GM19025 (cell line): ENCODE measurements around the gene P3H4.
A peak's percentile ranks its signal among the peaks of the same experiment; 100 is the strongest.
"Not testable (repeated sequence)": the region's sequence is repeated elsewhere in the genome, so short reads cannot be mapped to it uniquely, and the experiment has no call there.

Experiments
- ATAC-seq: cut with Tn5 transposase; IDR thresholded peaks from one replicate; pipeline ENCODE4 v1.9.1; 2021; ENCODE audit warnings: mild to moderate bottlenecking, low read depth, moderate library complexity; ENCODE audit not compliant: unreplicated experiment

P3H4 gene

DNA sequence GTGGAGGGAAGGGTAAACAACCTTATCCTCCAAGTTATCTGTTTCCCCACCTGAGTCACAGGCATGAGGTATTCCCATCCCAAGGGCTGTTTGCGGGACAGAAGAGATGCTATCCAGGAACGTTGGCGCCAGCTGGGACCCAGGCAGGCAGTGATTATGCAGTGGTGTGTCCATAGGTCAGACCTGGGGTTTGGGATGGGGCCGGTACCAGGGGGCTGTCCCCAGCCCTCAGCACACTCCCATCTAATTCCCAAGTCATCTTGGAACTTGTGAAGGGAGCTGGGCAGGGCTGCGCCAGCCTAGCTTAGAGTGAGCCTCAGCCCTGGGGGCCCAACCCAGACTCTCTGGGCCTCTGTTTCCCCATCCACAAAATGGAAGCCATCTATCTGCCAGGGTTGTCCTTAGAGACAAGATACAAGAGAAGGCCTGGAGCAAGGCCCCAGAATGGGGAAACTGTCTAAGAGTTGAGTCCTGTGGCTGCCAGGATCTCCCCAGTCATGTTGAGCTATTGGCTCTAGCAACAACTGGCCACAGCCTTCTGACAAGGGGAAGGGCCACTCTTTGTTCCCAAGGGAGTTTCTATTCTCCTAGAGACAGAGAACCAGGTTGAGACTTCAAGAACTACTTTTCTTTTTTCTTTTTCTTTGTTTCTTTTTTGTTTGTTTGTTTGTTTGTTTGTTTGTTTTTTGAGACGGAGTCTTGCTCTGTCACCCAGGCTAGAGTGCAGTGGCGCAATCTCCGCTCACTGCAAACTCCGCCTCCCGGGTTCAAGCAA, 15.4 kb downstream of the P3H4 start:
- no peak for ATAC-seq

- no peak for ATAC-seq
Measured at GRCh38 chr17:41794540-41794975, 17.2 kb downstream of the P3H4 start.

DNA sequence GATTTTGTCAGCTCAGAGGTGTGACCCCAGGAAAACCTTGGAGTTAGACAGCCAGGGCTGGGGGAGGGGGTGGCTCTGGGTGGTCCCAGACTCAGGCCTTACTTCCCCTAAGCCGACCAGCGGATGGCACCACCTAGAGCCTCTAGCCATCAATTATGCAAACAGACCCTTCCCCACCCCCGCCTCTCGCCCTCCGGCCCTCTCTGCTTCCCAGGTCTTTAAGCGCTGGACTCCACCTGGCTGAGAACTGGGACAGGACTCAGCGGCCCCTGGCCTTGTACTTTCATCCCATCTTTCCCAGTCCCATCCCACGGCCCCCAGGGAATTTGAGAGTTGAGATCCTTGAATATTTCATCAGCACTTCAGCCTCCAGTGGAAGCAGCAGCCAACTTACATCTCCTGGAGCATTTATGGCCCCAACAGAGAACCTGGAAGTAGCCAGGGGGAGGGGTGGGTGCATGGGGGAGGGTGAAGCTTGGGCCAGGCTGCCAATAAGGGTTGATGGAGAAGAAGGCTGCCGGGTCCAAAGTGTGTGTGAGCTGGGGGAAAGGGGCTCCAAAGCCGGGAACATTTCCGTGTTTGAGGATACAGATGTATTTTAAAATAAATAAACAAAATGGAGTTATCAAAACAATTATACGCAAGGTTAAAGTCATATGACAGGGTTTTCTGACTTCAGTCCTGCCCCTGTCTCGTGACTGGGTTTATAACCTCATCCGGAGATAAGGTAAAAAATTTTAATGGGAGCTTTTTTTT, 17.8 kb downstream of the P3H4 start:
- ATAC-seq: no peak

- no peak for ATAC-seq
Measured at GRCh38 chr17:41792845-41793783, 18.6 kb downstream of the P3H4 start.

DNA sequence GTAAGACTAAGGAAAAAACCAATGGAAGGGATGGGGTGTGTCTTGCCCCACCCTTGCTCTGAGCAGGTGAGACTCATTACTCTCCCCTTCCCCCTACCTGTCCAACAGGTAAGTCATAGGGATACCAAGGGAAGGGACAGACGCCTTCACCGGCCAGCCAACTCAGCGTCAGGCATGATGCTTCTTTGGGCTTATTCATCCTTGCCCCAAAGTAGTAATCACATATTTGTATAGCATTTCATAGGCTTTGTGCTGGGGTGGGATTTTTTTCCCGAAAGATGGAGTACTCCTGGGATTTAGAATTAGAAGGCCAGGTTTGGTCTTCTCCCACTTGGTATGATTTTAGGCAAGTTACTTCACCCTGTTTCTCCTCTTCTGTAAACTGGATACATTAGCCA, 24.7 kb downstream of the P3H4 start:
- no peak for ATAC-seq

- peak; percentile 80 for ATAC-seq
Measured at GRCh38 chr17:41786227-41787020, 25.3 kb downstream of the P3H4 start, which contains the start of gene JUP. Gene JUP, minus strand, starts transcription at chr17:41786711. Its CDS starts 14,857 bp downstream, at chr17:41771854.

DNA sequence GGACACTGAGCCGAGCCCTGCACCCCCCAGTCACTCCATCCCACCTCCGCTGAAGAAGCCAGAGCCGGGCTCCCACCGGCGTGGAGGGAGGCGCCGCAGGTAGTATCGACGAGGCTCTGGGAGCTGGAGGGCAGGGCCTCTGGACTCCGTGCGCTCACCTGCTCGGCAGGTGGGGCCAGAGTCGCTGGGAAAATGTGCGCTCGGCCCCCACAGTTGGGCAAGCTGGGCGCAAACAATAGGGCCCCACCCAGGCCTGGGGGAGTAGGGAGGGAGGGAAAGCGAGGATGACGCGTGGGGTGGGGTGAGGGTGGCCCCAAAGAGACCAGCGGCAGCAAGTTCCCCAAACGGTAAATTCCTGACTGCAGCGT, 25.9 kb downstream of the P3H4 start:
- ATAC-seq: no peak

- no peak for ATAC-seq
Measured at GRCh38 chr17:41785091-41785858, 26.5 kb downstream of the P3H4 start.

DNA sequence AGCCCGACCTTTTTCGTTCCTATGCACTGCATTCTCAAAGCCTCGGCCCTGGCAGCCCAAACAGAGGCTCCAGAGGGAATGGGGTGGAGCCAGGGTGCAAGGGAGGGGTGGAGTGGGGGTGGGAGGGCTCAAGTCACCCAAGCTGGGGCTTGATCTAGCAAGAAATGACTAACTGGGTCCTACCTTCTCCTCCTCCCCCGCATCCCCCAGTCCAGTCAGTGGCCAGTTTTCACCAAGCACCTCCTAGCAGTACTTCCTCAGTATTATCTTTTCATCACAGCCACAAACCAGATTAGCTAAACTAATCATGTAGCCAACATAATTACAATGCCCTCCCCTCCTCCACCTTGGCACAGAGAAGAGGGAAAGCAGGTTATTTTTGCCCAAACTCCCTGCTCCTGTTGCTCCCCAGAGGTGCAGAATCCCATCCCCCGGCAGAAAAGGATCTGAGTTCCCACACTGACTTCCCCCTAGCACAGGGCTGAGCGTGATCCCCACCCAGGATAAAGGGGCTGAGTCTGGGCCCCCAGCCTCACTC, 27.5 kb downstream of the P3H4 start:
- ATAC-seq: no peak

- no peak for ATAC-seq
Measured at GRCh38 chr17:41782142-41782541, 29.6 kb downstream of the P3H4 start.

DNA sequence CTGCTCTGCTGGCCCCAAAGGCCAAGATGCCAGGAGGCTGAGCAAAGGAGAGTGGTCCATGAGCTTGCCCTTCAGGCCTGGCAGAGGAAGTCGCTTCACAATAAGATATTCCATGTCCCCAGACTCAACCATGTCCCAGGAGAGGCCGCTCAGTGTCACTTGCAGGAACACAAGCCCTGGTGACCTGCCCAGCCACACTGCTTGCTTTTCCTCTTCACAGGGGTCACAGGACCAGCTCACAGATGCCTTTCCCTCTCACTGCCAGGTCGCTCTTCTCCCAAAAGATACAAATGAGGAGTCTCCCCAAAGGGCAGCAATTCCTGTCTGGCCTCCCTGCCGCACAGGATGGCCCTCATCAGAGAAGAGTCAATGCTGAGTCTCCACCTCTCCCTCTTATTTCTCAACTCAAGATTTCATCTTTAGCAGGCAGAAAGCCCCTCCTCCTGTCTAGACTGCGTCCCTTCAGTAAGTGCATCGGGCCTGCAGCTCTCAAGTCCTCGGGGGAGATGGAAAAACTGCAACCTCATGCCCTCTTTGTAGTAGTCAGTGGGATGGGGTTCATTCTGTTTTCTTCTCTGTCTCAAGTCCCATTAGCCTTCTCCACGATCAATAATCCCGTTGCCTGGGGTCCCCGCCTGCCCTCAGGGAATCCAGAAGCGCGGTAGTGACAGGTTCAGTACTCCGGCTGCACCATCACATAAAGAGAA, 30.2 kb downstream of the P3H4 start:
- no peak for ATAC-seq

DNA sequence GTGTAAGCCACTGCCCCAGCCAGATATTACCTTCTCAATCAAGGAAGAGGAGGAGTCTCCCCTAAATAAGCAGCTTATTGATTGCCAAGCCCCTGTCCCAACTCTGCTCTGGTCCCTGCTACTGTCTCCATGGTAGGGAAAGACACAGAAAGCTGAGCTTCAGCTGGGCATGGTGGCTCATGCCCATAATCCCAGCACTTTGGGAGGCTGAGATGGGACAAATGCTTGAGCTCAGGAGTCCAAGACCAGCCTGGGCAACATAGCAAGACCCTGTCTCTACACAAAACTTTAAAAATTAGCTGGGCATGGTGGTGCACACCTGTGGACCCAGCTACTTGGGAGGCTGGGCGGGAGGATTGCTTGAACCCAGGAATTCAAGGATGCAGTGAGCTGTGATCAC, 31.8 kb downstream of the P3H4 start:
- no peak for ATAC-seq

DNA sequence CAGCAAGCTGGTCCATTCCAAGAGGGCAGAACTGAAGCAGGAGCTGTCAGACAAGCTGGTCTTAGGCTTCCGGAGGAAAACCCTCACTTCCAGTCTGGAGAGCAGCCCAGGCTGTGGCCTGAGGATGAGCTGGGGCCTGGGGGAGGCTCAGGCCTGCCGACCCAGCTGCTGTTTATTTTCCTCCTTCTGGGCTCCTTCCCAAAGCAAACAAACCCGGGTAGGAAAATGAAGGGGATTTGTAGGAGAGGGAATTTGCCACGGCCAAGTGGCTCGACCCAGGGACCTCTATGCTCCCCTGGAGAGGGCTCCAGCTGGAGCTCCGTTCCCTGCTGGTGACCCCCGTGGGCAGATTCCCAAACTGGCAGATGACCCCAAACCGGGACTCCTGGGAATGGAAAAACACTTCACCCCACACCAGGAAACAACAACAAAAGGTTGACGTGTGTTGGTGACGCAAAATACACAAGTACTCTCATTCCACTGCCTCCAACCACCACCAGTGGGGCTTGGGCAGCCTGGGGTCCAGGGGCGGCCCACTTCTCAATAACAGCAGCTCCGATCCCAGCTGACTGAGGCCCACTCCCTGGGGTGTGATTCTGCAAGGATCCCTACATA, 34.1 kb downstream of the P3H4 start:
- ATAC-seq: no peak

DNA sequence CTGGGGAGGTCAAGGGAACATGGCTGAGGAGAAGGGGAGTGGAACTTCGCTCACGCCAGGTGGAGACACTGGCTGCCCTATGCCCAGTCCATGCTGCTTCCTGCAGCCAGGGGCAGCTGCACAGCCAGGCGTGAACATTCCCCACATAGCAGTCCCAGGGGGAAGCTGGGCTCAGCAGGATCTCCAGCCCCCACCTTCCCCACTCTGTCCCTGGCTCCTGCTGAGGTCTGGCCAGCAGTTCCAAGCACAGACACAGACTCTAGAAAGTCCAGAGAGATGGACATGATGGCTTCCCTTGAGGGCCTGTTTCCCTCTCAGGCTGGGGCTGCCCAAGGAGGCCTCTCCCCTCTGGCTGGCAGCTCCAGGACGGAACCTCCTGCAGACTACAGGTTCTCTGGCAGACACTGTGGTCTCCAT, 34.6 kb downstream of the P3H4 start:
- no peak for ATAC-seq

- ATAC-seq: not testable (repeated sequence)
Measured at GRCh38 chr17:41776262-41776900, 35.4 kb downstream of the P3H4 start.

- no peak for ATAC-seq
Measured at GRCh38 chr17:41775394-41776226, 36.1 kb downstream of the P3H4 start.
